Fibroblast of the aortic adventitia (primary cell): ENCODE measurements around the gene BUB3. TPM values are rescaled to one million over a fixed set of nuclear protein-coding genes. Genes with fewer than 3 reads are reported as not detected.

ENCODE experiments used
- DNase-seq: peaks from one replicate; pipeline ENCODE4 v3.0.0-alpha.2; 2010; ENCODE audit warnings: low read depth
- H3K4me3 ChIP-seq: 2 replicates; pipeline ENCODE4 v1.5.1; 2011; ENCODE audit warnings: low read depth, mild to moderate bottlenecking, control low read depth, low read length, moderate library complexity
- total RNA-seq: library from RNA; depleted of rRNA; stranded (reverse); fragments of >200 nt; gene quantifications from 2 replicates; pipeline ENCODE4 v1.2.3, GENCODE V29; 2012; ENCODE audit warnings: low replicate concordance
- TF ChIP-seq, protein P1 (sequence below): IDR thresholded peaks from 2 replicates; pipeline ENCODE4 v1.5.1; 2011; ENCODE audit warnings: mild to moderate bottlenecking, low read length, control low read depth, inconsistent platforms; ENCODE audit not compliant: insufficient read depth

BUB3 gene
- total RNA-seq, 1 donor = 182 TPM

DNA sequence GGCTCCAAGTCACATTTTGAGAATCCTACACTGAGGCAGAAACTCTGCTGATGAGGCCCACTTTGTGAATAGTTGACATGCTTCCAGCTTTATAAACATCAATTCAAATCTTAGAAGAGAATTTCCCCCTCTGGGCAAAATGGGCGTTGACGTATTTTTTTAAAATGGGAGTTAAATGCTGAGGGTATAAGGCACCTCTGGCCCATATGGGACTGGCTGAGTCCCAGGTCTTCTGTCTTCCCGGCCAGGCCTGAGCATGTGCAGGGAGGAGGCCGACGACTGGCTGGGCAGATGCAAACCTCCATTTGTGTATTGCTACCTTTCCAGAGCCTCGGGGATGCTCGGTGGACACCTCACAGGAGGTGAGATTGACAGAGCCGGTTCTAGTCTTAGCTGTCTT lies 37.7 kb downstream of the BUB3 start:
- H3K4me3 ChIP-seq = no peak overlapping the region
- TF ChIP-seq, protein P1, sequence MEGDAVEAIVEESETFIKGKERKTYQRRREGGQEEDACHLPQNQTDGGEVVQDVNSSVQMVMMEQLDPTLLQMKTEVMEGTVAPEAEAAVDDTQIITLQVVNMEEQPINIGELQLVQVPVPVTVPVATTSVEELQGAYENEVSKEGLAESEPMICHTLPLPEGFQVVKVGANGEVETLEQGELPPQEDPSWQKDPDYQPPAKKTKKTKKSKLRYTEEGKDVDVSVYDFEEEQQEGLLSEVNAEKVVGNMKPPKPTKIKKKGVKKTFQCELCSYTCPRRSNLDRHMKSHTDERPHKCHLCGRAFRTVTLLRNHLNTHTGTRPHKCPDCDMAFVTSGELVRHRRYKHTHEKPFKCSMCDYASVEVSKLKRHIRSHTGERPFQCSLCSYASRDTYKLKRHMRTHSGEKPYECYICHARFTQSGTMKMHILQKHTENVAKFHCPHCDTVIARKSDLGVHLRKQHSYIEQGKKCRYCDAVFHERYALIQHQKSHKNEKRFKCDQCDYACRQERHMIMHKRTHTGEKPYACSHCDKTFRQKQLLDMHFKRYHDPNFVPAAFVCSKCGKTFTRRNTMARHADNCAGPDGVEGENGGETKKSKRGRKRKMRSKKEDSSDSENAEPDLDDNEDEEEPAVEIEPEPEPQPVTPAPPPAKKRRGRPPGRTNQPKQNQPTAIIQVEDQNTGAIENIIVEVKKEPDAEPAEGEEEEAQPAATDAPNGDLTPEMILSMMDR = no peak
- no peak for DNase-seq

DNA sequence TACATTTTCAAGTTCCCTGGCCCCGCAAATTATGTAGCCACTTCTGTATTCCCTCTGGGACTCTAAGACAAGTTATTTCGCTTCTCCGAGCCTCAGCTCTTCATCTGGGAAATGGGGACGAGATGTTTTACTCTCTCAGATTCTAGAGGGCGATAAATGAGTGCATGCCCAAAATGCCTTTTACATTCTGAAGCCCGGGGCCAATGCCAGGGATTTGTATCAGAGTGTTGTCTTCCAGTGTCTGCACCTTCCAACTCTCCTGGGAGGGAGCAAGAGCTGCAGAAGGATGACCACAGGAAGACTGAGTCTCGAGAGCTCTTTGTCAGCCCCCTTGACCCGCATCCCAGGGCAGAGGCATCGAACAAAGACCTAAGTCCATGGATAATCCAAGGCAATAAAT lies 39.9 kb downstream of the BUB3 start:
- TF ChIP-seq, protein P1 = no peak
- no peak overlapping the region for H3K4me3 ChIP-seq
- DNase-seq = no peak

DNA sequence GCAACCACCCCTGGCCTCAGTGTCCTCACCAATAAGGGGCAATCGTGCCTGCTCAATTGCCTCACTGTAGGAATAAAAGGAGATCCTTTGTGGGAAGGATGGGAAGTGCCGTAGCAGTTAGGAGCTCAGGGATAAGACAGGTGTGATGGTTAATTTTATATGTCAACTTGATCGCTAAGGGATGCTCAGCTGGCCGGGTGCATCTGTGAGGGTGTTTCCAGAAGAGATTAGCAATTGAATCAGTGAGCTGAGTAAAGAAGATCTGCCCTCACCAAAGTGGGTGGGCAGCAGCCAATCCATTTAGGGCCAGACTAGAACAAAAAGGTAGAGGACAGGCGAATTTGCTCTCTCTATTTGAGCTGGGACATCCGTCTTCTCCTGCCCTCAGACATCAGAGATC lies 46.3 kb downstream of the BUB3 start:
- no peak for DNase-seq
- H3K4me3 ChIP-seq = no peak overlapping the region
- TF ChIP-seq, protein P1 = no peak

DNA sequence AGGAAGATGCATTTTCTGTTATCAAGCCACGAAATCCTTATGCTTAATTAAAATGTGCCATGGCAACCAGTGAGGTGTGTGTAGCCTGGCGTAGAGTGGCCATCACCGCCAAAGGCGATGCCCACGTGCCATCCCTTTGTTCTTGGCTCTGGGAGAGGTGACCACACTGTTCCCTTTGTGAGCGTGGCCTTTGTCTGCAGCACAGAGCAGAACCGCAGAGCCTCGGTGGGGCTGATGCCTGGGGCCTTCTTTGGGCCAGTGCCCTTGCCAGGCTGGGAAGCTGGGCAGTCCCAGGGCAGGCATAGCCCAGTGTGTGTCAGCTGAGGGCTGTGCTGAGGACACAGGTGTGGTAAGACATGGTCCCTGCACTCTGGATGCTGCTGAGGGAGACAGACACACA lies 48.3 kb downstream of the BUB3 start:
- H3K4me3 ChIP-seq = no peak overlapping the region
- TF ChIP-seq, protein P1 = no peak
- DNase-seq = no peak

DNA sequence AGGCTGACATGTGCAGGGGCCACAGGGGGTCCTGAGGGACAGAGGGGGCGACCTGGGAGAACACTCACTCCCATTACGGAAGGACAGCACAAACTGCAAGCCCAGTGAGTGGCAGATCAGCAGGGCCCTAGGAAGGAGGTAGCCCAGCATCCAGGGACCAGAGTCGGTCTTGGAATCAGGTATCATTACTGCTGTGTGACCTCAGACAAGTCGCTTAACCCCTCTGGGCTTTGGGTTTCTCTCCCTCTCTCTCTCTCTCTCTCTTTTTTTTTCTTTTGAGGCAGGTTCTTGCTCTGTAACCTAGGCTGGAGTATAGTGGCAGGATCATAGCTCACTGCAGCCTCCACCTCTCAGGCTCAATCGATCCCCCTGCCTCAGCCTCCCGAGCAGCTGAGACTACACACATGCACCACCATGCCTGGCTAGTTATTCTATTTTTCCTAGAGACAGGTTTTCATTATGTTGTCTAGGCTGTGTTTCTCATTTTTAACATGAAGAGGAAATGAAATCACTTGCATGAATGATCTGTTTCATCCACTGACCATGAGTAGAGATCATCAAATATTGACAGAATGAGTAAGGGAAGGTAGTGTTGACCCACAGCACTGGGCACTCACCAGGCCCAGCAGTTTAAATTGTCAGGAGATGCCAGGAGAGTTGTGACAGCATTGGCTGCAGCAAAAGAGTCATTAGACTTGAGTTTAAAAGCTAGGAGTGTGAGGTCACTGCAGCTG lies 49.4 kb downstream of the BUB3 start:
- TF ChIP-seq, protein P1 = no peak
- H3K4me3 ChIP-seq = no peak overlapping the region
- no peak for DNase-seq

DNA sequence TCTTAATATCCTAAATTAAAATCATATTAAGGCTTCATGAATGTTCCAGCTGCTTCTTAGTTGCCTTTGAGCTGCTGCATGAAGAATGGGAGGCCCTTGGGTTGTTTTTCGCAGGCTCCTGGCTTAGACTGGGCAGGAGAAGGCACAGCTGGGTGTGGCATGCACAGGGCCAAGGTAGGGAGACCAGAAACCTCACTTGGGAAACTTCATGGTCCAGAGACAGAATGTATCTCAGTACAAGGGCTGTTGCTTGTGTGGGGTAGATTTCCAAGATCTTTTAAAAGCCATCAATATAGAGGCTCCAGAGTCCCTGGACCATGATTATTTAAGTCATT lies 49.9 kb downstream of the BUB3 start:
- no peak overlapping the region for H3K4me3 ChIP-seq
- TF ChIP-seq, protein P1 = no peak
- no peak for DNase-seq

DNA sequence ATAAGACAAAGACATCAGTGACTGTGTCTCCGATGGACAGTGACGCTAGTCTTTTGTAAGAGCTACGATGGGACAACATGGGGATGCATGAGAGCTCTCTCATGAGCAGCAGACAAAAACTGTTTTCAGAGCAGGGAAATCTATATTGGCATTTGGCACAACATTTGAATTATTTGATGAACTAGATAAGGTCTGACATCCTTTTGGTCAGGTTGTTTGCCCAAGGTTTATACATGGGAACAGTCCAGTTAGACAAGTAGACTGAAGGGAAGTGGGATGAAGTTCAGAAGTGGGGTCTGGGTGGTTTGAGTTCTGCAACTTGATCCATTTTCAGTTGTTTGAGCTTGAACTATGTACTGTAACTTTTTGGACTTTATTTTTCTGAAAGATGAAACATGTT lies 50.8 kb downstream of the BUB3 start:
- no peak overlapping the region for H3K4me3 ChIP-seq
- DNase-seq = no peak
- TF ChIP-seq, protein P1 = no peak
